DND-41 (cell line): Measurements from ENCODE around the gene PCDH8.

Experiments
- CTCF ChIP-seq: IDR thresholded peaks from 2 replicates; pipeline ENCODE4 v1.5.1; 2012; ENCODE audit warnings: borderline replicate concordance, low read length, moderate library complexity, mild to moderate bottlenecking; ENCODE audit not compliant: poor library complexity, severe bottlenecking; ENCODE audit errors: extremely low read depth
- EZH2 ChIP-seq: IDR thresholded peaks from 3 replicates; pipeline ENCODE4 v1.6.1; 2012; ENCODE audit warnings: borderline replicate concordance, low read depth, mild to moderate bottlenecking, moderate library complexity, low read length, inconsistent platforms; ENCODE audit not compliant: severe bottlenecking

GRCh38 chr13:52838433-52839107, 9.9 kb downstream of the PCDH8 start:
- TF ChIP-seq EZH2: no peak
- no peak for TF ChIP-seq CTCF
